B cell (primary cell): ENCODE data around the gene CEP131.

ENCODE experiments used
- EZH2 ChIP-seq: IDR thresholded peaks from 2 replicates; pipeline ENCODE4 v1.6.1; 2012; ENCODE audit warnings: borderline replicate concordance, low read depth, mild to moderate bottlenecking, moderate library complexity, low read length; ENCODE audit not compliant: insufficient read depth, poor library complexity, severe bottlenecking
- TF ChIP-seq, protein P1 (sequence below): fragments of 200-600 bp; IDR thresholded peaks from one replicate; pipeline ENCODE4 v1.8.0; 2022; ENCODE audit warnings: antibody characterized with exemption, mild to moderate bottlenecking

- TF ChIP-seq, protein P1, sequence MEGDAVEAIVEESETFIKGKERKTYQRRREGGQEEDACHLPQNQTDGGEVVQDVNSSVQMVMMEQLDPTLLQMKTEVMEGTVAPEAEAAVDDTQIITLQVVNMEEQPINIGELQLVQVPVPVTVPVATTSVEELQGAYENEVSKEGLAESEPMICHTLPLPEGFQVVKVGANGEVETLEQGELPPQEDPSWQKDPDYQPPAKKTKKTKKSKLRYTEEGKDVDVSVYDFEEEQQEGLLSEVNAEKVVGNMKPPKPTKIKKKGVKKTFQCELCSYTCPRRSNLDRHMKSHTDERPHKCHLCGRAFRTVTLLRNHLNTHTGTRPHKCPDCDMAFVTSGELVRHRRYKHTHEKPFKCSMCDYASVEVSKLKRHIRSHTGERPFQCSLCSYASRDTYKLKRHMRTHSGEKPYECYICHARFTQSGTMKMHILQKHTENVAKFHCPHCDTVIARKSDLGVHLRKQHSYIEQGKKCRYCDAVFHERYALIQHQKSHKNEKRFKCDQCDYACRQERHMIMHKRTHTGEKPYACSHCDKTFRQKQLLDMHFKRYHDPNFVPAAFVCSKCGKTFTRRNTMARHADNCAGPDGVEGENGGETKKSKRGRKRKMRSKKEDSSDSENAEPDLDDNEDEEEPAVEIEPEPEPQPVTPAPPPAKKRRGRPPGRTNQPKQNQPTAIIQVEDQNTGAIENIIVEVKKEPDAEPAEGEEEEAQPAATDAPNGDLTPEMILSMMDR: no peak
- no peak for TF ChIP-seq EZH2
Observed at GRCh38 chr17:81246343-81246670, 23.5 kb upstream of the CEP131 start.
